Islet of Langerhans (tissue), 1 donor: ENCODE data around the gene TRPM3.

Source experiments
- FAIRE-seq: peaks from one replicate; lab custom pipeline; 2011; peaks lifted over from hg19 to GRCh38; lab: Jason Lieb, UNC

The TRPM3 gene

GRCh38 chr9:70607926-70608325 lies 513.5 kb downstream of the TRPM3 start:
- peak; percentile 38 for FAIRE-seq

- FAIRE-seq = no peak
These were observed 514.1 kb downstream of the TRPM3 start for GRCh38 chr9:70607329-70607728.

DNA sequence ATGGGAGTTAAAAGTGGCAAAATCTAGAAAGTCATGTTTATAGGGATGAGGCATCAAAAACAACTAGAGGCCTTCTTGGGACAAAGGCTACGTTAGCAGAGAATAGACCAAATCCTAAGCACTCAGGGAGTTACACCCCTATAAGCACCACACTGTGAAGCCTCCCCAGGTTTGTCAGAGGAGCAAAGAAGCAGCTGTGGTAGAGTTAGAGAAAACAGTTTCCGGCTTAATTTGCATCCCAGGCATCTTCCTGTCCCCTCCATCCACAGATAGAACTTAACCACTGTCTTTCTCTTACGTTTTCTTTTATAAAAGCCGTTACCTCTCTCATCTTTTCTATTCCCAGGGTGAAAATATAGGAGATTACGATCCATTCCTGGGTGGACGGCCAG lies 518.4 kb downstream of the TRPM3 start:
- FAIRE-seq = no peak

DNA sequence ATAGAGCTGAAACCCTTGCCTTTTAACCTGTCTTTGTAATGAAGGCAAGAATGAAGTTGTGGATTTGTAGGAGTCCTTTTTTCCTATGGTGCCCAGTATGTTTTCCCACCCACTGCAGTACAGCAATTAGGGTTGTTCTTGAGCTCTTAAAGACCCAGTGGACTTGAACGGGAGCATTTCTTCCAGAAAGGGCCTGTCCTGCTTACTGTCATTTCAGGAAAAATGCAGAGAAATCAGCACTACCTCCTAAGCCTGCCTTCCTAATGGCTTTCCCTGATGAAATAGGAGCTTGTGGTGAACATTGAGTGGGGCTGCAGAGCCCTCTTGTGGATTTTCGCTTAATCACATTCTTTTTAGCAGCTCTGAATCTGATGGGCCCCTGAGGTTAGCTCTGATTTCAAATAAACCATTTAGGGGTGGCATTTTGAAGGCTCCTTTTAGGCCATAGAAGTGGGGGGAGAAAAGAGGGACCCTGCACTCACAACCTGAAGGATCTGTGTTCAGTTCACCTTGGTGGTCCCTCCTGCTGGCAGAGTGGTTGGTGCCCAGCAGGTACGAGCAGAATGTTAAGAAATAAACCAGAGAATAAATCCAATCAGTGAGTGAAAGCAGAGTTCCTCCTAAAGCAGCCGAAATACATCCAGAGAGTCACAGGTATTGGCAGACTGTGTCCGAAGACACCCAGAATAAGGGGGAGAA lies 519.0 kb downstream of the TRPM3 start:
- peak; percentile 98 for FAIRE-seq

DNA sequence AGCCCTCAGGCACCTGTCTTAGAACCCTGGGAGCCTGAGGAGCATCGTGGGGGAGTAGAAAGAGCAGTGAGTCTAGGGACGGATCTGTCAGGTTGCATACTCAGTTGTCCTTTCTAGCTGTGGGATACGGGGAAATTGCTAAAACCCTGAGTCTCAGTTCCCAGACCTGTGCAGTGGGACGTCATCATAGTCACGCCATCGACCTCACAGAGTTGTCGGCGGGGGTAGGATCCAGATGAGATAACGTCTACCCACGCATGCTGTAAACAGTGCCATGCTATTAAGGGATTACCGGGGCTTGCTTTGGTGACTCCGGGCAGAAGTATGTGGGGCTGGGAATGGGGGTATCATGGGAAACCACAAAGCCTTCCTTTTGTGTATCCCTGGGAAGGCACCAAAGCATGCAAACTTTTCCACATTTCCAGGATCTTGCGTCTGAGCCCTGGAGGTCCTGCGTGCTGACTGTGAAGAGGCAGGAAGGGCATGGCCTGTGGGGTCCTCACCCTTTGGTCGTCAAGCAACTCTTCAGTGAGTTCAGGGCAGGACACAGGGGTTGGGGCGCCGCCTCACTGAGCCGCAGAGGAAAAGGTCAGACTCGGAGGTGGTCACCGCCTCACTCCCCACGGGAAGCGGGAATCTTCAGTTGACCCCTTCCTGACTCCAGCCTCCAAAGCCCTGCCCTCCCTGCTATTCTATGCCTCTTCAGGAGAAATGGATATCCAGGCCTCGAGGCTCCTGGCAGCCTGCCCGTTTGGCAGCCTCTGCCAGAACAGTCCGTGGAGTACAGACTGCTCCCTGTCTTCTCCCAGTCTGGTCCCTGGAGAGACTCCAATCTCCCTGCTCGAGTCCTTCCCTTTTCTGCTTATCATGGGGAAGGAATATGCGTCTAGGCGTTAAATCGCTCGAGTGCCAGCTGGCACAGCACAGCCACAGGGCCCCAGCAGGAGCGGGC lies 520.1 kb downstream of the TRPM3 start:
- no peak for FAIRE-seq

DNA sequence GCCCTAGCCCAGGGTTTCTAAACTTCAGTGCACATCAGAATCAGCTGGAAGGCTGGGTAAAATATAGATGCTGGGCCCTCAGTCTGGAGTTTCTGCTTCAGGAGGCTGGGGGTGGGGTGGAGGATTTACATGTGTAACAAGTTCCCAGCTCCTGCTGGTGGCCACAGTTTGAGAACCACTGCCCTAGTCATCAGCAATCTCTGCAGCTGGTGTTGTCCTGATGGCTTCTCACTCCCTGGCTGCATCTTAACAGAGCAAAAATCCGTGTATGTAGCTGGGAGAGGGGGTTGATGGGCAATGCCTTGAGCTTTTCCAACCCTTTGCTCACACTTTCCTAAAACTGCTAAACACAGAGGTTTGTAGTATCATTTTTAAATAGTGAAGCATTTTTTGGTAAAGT lies 520.9 kb downstream of the TRPM3 start:
- no peak for FAIRE-seq

DNA sequence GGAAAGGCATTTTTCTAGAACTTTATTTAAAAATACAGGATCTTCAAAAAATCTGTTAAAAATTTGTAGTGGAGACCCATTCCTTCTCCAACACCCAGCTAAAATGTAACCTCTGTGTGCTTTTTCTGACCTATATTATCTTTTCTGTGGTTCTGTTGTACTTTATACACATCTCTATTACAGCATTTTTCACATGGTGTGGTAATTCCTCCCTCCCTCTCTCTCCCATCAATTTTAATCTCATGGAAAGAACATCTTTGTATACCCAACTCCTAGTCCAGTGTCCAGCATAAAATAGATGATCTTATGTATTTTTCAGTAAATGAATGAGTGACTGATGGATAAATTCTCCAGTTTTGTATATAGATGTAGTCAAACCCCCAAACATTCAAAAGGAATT lies 523.5 kb downstream of the TRPM3 start:
- FAIRE-seq = no peak

- no peak for FAIRE-seq
These were observed 526.2 kb downstream of the TRPM3 start for GRCh38 chr9:70595211-70595610.

- no peak for FAIRE-seq
These were observed 527.0 kb downstream of the TRPM3 start for GRCh38 chr9:70594386-70594944.

GRCh38 chr9:70593241-70593640 lies 528.2 kb downstream of the TRPM3 start:
- FAIRE-seq = no peak

GRCh38 chr9:70590315-70590677 lies 531.1 kb downstream of the TRPM3 start:
- no peak for FAIRE-seq

DNA sequence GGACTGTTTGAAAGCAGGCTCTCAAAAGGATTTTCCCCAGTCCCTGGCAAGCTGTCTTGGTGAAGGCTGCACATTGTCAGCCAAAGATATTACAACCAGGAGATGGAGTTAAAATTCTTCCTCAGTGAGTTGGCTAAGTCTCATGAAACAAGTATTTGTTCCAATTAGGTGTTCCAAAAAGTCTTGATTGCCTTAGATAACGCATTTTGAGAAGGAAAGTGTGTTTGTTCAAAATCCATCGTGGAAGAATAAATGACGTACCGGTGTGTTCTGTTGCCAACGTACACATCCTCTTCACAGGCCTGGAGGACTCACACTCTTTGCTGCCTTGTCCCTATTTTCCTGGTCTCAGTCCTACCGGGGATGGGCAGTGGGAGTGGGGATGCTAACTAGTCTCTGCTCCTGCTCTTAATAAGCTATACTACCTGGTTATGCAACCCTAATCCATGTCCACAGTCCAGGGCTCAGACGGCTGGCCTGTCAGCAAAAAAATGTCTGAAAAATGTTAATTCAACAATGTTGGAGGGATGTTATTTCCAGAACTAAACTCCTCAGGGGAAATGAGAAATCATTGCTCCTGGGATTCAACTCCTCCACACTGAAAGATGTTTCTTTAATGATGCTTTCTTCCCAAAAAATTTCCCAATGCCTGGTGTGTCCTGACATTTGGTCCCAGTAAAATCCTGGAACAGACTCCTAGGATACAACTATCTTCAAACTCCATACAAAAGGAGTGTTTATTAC lies 531.7 kb downstream of the TRPM3 start:
- FAIRE-seq = no peak

DNA sequence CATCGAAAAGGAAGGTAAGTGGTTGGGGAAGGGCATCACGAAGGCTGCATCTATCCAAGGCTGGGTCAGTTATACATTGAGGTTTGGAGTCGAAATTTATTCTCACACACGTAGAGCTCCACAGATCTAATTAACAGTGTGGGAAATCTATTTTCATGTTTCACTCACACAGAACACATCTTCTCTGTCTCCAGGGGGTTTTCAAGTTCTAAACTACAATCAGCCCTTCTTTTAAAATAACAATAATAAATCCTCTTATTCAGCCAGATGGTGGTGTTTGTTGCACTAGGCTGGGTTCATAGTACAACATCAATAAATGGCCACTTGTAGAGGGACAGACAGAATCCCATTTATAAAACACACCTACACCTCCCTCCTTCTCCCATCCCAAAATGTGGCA lies 532.4 kb downstream of the TRPM3 start:
- no peak for FAIRE-seq

DNA sequence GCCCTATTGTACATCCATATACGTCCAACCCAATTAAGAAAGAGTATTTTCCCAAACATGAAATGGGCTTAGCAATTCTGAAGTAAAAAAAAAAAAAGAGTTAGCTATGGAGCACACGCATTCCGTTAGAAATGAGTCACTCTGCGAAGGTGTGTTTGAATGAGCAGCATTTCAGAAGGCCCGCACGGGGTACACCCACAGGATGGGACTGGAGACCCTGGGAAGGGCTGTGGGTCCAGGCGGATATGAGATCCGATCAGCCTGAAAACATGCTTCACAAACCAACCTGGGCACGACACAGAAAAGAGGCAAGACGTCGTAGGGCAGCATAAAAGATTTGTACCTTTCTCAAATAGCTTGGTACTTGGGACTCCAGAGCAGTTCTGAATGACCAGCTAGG lies 533.0 kb downstream of the TRPM3 start:
- FAIRE-seq = no peak

- no peak for FAIRE-seq
These were observed 534.2 kb downstream of the TRPM3 start for GRCh38 chr9:70587201-70587600.

DNA sequence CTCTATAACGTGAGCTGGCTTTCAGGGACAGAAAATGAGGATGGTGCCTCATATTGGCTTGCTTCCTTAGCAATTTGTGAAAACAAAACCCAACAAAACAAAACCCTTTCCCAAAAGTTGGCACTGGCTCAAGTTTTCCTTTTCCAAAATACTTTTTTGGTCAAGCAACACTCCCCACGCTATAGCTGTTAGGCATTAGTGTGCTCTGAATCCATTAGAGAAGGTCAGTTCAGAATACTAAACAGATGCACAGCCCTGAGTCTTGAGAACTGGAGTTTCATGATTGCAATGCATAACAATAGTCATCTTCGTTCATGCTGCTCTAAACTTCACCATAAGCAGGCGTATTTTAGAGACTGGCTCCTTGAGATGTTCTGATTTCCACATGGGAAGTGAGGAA lies 534.9 kb downstream of the TRPM3 start:
- FAIRE-seq = no peak

DNA sequence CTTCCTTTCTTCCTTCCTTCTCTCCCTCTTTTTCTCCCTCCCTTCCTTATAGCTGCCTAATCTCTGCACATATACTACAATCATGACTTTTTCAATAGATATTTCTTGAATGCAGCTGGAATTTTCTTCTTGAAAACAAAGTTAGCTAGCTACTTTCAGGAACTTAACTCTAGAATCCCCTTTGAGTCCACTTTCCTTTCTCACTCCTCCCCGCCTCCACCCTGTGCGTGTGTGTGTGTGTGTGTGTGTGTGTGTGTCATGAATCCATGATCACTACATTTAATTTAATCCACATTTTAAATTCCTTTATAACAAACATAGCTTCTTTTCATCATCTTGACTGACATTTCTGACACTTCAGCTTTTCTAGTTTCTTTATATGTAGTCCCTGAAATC lies 539.5 kb downstream of the TRPM3 start:
- no peak for FAIRE-seq

GRCh38 chr9:70581214-70581954 lies 540.0 kb downstream of the TRPM3 start:
- FAIRE-seq = no peak

DNA sequence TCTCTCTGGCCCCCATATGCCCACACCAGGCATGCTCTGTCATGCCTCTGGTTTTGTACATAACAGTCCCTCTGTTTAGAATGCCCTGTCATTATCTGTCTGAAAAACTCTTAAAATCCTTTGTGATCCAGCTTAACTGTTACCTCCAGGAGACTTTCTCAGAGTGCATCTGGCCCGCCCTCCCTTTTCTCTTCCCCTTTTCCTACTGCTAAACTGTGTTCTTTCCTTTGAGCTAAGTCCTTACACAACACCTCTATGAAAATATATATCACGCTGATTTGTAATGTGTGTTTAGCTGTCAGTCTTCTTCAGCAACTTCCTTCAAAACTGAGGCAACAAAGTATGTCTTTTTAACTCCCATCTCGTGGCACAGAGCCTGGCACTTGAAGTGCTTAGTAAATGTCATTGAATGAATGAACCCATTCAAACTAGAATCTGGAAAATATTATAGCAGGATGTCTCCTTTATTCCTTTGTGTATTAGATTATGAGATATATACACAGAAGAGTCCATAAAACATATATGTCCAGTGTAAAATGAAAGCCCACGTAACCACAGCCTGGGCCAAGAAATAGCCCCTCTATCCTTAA lies 540.7 kb downstream of the TRPM3 start:
- no peak for FAIRE-seq

GRCh38 chr9:70579686-70580085 lies 541.7 kb downstream of the TRPM3 start:
- no peak for FAIRE-seq

GRCh38 chr9:70578720-70579119 lies 542.7 kb downstream of the TRPM3 start:
- FAIRE-seq = no peak

- FAIRE-seq = no peak
These were observed 543.8 kb downstream of the TRPM3 start for GRCh38 chr9:70577671-70578070.
